GM12875 (cell line): ENCODE data around the gene SPINT1.

Source experiments
- H3K4me3 ChIP-seq: one replicate; pipeline ENCODE4 v1.5.1; 2011; ENCODE audit warnings: low read depth, low read length, control low read depth
- CTCF ChIP-seq: IDR thresholded peaks from 2 replicates; pipeline ENCODE4 v1.5.1; 2011; ENCODE audit warnings: low read depth, mild to moderate bottlenecking, control low read depth, inconsistent platforms, low read length, moderate library complexity, borderline replicate concordance; ENCODE audit not compliant: insufficient read depth

Gene SPINT1

DNA sequence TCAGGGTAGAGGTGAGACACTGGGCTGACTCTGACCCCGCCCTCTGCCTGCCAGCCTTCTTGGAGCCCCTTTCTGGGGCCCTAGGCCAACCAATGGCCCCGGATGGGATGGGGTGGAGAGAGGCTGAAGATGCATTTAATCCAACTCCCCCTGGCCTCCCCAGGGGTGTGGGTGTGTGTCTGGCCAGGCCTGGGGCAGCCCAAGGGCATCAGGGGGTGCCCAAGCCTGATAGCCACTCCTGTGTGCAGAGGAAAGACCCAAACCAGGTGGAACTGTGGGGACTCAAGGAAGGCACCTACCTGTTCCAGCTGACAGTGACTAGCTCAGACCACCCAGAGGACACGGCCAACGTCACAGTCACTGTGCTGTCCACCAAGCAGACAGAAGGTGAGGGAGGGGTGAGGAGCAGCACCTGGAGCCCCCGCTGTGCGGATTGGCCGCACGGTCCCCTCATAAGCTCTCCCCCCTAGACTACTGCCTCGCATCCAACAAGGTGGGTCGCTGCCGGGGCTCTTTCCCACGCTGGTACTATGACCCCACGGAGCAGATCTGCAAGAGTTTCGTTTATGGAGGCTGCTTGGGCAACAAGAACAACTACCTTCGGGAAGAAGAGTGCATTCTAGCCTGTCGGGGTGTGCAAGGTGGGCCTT, 9.5 kb downstream of the SPINT1 start:
- TF ChIP-seq CTCF = no peak
- no peak overlapping the region for H3K4me3 ChIP-seq

DNA sequence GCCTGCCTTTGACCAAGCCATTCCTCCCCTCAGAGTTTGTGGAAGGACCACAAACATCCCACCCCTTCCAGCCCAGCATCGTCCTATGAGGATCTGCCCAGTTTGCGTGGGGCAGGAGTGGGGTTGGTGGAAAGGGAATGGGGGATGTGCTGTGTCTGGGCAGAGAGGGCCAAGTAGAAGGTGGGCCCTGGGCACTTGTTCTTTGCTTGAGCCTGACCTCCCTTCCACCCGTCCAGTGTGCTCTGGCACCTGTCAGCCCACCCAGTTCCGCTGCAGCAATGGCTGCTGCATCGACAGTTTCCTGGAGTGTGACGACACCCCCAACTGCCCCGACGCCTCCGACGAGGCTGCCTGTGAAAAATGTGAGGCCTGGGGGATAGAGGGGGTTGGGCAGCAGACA, 10.3 kb downstream of the SPINT1 start:
- no peak for TF ChIP-seq CTCF
- H3K4me3 ChIP-seq = no peak overlapping the region

DNA sequence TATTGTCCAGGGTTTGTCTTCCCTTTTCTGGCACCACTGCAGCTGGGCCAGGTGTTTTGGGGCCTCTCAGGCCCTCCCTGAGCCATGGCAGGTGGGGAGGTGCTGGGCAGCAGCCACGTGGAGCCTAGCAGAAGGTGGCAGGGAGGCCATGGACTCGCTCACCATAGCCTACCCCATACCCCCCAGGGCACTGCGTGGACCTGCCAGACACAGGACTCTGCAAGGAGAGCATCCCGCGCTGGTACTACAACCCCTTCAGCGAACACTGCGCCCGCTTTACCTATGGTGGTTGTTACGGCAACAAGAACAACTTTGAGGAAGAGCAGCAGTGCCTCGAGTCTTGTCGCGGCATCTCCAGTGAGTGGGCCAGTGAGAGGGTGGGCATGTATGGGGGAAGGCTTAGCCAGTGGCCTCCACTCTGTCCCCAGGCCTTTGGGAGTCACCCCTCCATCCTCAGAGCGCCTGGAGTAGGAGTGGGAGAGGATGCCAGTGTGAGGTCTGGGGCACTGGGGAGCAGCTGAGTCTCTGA, 11.9 kb downstream of the SPINT1 start:
- TF ChIP-seq CTCF = no peak

DNA sequence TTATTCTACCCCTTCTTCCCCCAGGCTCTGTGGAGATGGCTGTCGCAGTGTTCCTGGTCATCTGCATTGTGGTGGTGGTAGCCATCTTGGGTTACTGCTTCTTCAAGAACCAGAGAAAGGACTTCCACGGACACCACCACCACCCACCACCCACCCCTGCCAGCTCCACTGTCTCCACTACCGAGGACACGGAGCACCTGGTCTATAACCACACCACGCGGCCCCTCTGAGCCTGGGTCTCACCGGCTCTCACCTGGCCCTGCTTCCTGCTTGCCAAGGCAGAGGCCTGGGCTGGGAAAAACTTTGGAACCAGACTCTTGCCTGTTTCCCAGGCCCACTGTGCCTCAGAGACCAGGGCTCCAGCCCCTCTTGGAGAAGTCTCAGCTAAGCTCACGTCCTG, 12.9 kb downstream of the SPINT1 start:
- TF ChIP-seq CTCF = no peak
- no peak overlapping the region for H3K4me3 ChIP-seq

More for the DNA sequence above, 11.9 kb downstream of the SPINT1 start:
- H3K4me3 ChIP-seq = no peak overlapping the region

DNA sequence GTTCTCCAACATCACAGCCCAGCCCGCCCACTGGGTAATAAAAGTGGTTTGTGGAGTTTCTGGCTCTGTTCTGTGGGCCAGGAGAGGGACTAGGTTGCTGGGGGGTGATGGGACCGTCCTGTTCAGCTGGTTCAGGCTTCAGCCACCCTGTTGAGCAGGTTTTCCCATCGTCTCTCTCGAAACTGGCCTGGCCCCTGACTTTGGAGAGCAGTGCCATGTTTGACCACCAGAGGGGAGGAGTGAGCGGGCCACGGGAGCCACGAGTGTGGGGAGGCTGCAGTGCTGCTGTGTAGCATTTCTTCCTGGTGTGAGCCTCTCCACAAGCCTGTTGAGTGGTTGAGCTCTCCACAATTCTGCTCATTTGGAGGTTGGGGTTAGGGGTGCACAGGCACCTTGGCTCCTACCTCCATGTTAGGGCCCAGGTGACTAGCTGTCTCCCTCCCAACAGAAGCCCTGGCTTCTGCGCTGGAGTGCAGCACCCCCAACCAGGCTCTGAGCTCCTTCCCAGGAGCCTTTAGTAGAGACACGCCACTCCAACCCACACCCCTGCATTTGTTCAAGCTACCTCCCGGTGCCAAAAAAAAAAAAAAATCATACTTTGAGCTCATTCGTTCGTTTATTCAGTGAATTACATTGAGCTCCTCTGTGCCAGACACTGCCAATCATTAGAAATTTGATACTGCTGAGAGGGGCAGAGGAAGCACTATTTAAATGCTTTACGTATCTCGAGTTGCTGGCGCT, 13.9 kb downstream of the SPINT1 start:
- no peak overlapping the region for H3K4me3 ChIP-seq
- TF ChIP-seq CTCF = peak; percentile 99

GRCh38 chr15:40858706-40859105, 14.9 kb downstream of the SPINT1 start:
- TF ChIP-seq CTCF = no peak
- H3K4me3 ChIP-seq = no peak overlapping the region
